GDM1 (cell line): ENCODE measurements around the gene C6orf15.

Experiments used
- DNase-seq: peaks from one replicate; lab custom pipeline; 2025; lab: John Stamatoyannopoulos, UW

Gene C6orf15

DNA sequence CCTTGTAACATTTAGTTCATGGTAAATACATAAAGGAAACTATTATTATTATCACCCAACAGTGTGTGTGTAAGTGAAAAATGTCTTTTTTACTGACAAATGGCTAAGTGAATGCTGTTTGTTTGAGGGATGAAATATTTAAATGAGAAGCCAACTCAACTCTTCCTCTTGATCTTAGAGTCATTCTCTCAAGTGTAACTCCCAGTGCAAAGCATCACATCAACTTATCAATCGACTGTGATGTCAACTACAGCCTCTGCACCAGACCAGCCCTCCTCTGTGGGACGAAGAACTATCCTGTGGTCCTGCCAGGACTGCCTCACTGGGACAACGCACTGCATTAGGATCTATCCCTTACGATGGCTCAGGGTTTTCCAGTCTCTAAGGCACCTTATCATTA is 5.3 kb downstream of the C6orf15 start:
- no peak for DNase-seq

DNA sequence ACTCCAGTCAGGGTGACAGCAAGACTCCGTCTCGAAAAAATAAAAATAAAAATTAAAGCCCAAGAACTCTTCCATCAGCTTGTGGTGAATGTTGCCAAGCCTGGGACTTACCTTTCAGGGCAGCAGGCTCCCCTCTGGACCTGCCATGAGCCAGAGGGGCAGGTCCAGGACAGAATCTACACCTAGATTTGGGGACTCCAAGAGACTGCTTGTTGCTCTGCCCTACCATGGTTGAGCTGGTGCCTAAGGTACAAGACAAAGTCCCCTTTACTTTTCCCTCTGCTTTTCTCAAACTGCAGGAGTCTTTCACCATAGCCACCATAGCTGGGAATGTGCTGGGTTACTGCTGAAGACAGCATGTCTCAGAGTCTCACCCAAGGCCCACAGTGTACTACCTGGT is 9.2 kb downstream of the C6orf15 start:
- DNase-seq: no peak

GRCh38 chr6:31098449-31098938 is 13.9 kb downstream of the C6orf15 start:
- no peak for DNase-seq

DNA sequence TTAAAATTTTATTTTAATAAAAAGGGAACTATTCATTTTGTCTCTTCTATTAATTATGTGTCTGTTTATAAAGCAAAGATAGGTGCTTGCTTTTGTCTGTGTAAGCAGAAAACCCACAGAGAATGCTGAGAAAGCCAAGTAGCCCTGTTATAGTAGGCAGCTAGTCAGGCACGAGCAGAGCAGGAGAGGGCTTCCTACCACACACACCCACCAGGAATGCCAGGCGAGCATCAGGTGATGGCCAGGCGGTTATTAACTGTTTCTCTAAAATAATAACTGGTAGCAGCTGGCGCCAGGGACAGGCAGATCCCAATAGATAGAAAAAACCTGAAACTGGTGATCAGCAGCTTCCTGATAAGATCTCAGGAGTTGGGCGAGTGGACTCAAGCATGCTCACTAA is 15.7 kb downstream of the C6orf15 start:
- no peak for DNase-seq

- DNase-seq: no peak
Measured at GRCh38 chr6:31096215-31096614, 16.2 kb downstream of the C6orf15 start.

DNA sequence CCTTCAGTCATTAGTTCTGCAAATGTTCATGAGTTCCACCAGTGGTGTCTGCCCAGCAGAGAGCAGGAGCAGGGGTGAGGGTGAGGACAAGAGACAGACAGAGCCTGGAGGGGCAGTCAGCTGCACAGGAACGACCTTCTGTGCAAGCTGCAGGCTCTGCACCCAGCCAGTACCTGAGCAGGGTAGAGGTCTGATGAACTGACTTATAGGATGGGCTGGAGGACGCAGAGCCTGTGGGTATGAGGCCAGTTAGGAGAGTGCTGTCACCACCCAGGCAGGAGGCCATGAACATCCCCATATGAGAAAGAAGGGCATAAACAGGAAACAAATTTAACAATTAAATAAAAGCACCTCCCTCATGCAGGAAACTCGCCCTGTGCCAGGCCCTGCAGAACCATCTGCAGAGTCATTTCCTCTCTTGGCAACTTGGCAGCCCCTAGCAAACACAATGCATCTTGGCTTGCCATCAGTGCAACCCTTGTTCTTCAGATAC is 17.9 kb downstream of the C6orf15 start:
- peak; percentile 60 for DNase-seq

DNA sequence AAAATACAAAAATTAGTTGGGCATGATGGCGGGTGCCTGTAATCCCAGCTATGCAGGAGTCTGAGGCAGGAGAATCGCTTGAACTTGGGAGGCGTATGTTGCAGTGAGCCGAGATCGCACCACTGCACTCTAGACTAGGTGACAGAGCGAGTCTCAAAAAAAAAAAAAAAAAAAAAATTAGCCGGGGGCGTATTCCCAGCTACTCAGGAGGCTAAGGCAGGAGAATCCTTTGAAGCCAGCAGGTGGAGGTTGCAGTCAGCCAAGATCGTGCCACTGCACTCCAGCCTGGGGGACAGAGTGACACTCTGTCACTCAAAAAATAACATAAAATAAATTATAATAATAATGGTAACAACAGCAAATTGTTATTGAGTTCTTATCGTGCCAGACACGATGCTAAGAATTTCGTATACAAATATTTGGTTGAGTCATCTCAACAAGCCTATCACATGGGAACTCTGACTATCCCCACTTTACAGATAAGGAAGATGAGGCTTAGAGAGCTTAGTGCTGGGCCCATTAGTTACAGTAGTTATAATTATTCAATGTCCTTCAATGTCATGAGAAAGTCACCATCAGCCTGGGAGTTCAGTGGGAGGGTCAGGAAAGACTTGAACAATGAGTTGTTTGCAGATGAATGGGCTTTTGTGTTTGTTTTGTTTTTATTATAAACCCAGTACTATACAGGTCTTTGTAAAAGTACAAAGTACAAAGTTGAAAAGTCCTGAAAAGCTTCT is 19.4 kb downstream of the C6orf15 start:
- no peak for DNase-seq

DNA sequence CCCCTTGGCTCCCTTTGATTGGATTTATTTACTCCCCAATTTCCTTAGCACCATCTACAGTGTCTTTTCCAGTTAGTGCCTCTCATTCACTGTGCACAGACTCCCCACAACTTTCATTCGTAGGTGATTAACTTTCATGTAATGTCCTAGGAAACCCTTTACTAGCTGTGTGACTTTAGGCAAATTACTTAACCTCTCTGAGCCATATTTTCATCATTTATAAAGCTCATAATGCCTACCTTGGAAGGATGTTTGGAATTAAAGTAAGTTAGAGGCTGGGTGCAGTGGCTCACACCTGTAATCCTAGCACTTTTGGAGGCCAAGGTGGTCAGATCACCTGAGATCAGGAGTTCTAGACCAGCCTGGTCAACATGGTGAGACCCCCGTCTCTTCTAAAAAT is 20.1 kb downstream of the C6orf15 start:
- DNase-seq: no peak

GRCh38 chr6:31091680-31092079 is 20.7 kb downstream of the C6orf15 start:
- no peak for DNase-seq

DNA sequence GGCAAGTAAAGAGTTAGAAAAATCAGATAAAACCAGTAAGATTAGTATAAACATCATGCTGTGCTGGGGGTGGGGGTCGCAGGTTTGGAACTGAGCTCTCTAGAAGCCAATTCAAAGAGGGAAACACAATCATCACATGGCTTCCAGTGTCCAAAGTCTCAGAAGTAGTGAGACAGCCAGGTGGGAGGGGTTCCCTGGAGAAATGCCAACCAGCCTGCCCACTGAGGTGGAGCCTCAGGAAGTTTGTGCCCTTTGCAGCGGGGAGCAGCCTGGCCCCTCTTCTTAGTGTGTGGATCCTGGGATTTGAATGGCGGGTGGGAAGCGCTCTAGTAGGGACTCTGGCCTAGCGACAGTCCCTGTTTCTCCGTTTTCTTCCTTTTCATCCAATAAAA is 21.4 kb downstream of the C6orf15 start:
- no peak for DNase-seq

DNA sequence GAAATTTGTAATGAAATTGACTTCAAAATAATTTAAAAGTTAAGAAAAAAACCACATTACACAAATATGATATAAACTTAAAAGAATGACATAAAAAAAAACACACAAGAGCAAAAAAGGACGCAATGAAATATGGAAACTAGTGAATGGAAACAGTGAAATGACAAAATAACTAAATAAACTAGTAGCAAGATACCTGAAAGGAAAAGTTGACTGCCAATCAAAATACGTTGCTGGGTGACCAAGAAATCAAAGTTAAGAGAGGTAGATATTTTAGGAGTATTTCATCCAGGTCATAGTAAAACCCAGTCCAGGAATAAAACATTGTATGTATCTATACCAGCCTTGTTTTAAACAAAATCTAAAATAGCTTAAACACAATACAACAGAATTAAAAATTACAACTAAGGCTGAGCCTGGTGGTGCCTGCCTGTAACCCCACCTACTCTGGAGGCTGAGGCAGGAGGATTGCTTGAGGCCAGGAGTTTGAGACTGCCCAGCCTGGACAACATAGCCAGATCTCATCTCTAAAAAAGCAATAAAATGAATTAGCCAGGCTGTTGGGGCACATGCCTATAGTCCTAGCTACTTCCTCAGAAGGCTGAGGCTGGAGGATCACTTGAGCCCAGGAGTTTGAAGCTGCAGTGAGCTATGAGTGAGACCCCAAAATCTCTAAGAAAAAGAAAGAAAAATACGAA is 22.0 kb downstream of the C6orf15 start:
- DNase-seq: no peak

DNA sequence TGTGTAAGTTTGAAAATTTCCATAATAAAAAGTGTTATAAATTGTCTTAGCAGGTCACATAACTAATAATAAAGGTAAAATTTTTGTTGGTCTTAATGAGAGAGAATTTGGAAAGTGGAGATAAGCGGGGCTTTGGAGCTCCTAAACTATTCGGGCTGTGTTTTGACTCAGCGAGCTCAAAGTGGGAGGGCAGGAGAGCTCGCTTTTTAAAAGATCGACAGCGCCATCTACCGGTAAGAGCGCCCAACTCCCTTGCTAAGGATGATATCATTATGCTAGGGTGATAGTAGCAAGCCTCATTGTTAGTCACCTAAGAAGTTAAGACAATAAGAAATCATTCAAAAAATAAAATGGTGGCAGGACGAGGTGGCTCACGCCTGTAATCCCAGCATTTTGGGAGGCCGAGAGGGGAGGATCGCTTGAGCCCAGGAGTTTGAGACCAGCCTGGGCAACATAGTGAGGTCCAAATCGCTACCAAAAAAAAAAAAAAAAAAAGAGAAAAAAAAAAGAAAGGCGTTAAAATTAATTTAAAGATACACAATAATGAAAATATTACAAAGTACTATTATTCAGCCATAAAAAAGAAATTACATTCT is 24.8 kb downstream of the C6orf15 start:
- peak; percentile 62 for DNase-seq

DNA sequence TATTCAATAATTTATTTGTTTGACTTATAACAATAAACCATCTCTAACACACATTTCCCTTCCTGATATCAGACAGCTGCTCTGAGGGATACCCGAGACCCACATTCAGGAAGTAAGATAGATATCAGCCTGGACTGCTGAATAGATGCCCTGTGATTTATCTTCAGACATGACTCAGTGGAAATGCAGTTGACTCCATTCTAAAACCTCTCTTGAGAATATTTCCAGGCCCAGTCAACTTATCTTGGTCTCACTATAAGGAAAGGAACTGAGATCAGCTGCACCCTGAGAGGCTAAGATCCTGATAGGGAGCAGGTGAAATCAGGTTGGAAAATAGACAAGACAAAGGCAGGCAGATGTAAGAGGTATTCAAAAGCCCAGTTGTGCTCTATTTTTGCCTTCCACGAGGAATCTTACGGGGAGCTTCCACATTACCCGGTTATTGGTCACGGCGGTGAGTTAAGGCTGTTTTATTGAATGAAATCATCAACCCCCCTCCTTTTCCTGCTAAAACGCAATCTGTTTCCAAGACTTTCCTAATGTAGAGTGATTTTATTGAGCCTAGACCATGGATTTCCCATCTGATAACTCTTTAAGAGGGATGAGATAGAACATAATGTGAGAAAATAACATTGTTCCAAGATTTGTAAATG is 25.5 kb downstream of the C6orf15 start:
- DNase-seq: no peak

DNA sequence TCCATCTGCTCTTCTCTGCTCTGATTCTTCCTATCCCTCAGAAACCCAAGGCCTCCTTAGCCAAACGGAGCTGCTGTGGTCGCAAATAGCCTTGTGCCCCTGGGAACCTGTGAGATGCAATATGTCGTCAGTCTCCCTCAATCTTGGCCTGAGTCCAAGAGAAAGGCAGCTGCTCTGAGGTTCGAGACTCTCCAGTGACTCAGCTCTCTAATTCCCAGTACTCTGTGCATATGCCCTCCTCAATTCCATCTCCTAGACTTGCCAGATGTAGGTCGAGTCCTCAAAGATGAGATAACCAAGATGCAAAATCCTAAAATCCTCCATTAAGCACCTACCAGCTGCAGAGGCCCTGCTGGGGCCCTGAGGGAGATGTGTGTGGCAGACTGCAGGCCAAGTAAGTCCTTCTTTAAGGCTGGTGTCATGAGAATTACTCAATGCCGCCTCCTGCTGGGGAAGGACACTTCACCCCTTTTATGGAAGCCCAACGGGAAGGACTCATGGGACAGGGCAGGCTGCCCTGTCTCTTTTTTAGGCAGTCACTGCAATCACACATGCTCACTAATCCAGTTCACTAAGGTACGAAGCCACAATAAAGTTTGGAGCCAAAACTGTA is 28.5 kb downstream of the C6orf15 start:
- DNase-seq: peak; percentile 27

DNA sequence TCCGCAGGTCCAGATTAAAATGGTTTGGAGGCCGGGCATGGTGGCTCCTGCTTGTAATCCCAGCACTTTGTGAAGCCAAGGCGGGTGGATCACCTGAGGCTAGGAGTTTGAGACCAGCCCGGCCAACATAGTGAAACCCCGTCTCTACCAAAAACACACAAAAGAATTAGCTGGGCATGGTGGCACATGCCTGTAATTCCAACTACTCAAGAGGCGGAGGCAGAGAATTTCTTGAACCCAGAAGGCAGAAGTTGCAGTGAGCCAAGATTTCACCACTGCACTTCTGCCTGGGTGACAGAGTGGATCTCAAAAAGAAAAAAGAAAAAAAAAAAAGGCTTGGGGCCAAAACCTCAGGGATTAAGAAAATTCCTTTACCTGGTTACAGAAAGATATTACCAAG is 30.5 kb downstream of the C6orf15 start:
- no peak for DNase-seq

DNA sequence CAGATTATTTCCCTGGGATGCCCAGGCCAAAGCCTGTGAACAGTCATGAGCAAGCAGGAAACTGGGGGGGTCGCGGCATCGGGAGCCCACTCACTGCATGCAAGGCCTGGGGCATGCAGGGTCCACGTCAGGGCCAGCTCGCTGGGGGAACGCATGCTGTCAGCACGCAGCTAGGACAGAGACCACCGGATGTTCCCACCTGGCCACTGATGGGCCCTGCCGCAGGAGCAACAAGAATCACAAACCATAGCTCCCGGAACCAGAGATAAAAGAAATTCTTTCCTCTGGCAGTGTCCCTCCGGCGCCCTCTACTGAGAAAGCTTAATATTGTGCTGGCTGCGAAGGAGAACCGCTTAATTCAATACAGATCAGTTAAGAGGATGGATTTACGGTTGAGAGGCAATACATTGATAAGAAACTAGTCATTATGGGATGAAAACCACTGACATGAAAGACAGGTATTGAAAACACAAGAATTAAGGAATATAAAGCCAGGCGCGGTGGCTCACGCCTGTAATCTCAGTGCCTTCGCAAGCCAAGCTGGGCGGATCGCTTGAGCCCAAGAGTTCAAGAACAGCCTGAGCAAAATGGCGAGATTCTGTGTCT is 32.6 kb downstream of the C6orf15 start:
- peak; percentile 35 for DNase-seq

- DNase-seq: no peak
Measured at GRCh38 chr6:31076611-31077010, 35.8 kb downstream of the C6orf15 start.

- DNase-seq: no peak
Measured at GRCh38 chr6:31075528-31075927, 36.8 kb downstream of the C6orf15 start.

DNA sequence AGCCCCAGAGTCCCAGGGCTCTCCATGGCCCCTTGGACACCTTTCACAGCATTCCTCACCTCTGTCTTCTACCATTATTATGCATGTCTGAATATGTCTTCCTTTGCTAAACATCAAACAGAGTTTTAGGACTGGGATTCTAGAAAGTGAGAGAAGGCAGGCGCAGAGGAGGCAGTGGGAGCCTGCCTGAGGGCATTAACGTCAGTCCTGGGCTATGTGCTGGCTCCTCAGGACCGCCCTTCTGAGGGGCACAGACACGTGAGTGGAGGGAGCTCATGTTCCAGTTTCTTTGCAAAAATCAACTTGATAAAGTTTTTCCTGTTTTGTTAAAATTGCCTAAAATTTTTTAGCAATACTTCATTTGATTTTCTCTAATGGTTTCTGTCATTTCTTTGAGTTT is 38.0 kb downstream of the C6orf15 start:
- no peak for DNase-seq

GRCh38 chr6:31070711-31071197 is 41.6 kb downstream of the C6orf15 start:
- DNase-seq: peak; percentile 24

GRCh38 chr6:31068669-31069340 is 43.6 kb downstream of the C6orf15 start:
- peak; percentile 51 for DNase-seq
